H1 (cell line): Measurements from ENCODE around the gene CXorf49. TPM values are rescaled to one million over a fixed set of nuclear protein-coding genes. Genes with fewer than 3 reads are reported as not detected.

ENCODE experiments used
- CTCF ChIA-PET: fragments of 300-600 bp; sonication (Branson Sonifier 250); formaldehyde crosslinking; loops from one replicate; lab custom pipeline; 2021; ENCODE audit not compliant: partially characterized antibody; lab: Charles Lee
- POLR2A ChIA-PET: fragments of 300-600 bp; sonication (Branson Sonifier 250); formaldehyde crosslinking; loops from one replicate; lab custom pipeline; 2021; ENCODE audit warnings: inconsistent platforms; ENCODE audit not compliant: partially characterized antibody; lab: Charles Lee
- DNase-seq, 2 experiments: peaks; one replicate each; pipeline versions ENCODE4 v3.0.0 to v3.0.0-alpha.2; 2010 to 2022; ENCODE audit warnings: low spot score in 2 of 2, low read depth in 1 of 2, mixed read lengths in 1 of 2
- FAIRE-seq: peaks from 2 replicates; lab custom pipeline; 2011; peaks lifted over from hg19 to GRCh38; lab: Jason Lieb, UNC
- H2AFZ ChIP-seq: 2 replicates; pipeline ENCODE4 v1.8.1; 2012; ENCODE audit warnings: low read length, inconsistent platforms
- H2AK5ac ChIP-seq: 2 replicates; pipeline ENCODE4 v1.6.1; 2013; ENCODE audit warnings: low read depth, low read length
- H2BK120ac ChIP-seq: replicated peaks from 2 replicates; pipeline ENCODE3; 2013; ENCODE audit warnings: low read depth, low read length, inconsistent platforms
- H2BK12ac ChIP-seq: 2 replicates; pipeline ENCODE4 v1.6.1; 2013; ENCODE audit warnings: low read depth, low read length
- H2BK15ac ChIP-seq: 2 replicates; pipeline ENCODE4 v1.6.1; 2013; ENCODE audit warnings: low read length
- H2BK20ac ChIP-seq: 2 replicates; pipeline ENCODE4 v1.6.1; 2013; ENCODE audit warnings: low read length
- H2BK5ac ChIP-seq: 2 replicates; pipeline ENCODE4 v1.6.1; 2013; ENCODE audit warnings: low read depth, low read length
- H3K14ac ChIP-seq: 2 replicates; pipeline ENCODE4 v1.6.1; 2013; ENCODE audit warnings: inconsistent platforms; ENCODE audit not compliant: insufficient read length
- H3K18ac ChIP-seq: 2 replicates; pipeline ENCODE4 v1.6.1; 2013; ENCODE audit warnings: low read length; ENCODE audit errors: extremely low read depth
- H3K23ac ChIP-seq: 2 replicates; pipeline ENCODE4 v1.6.1; 2013; ENCODE audit warnings: inconsistent platforms; ENCODE audit not compliant: insufficient read length
- H3K23me2 ChIP-seq: 2 replicates; pipeline ENCODE4 v1.6.1; 2013; ENCODE audit warnings: low read depth, low read length
- H3K27ac ChIP-seq: 2 replicates; pipeline ENCODE4 v1.6.1; 2011; ENCODE audit warnings: low read depth, low read length, inconsistent platforms
- H3K27me3 ChIP-seq, 4 experiments: replicated peaks in 1 of 4; 1 replicate in 1 of 4; 2 replicates in 3 of 4; pipeline versions ENCODE4 v1.6.1 to v1.8.1; 2011 to 2013; ENCODE audit warnings: low read length in 3 of 4, mild to moderate bottlenecking in 3 of 4, inconsistent platforms in 2 of 4, mixed read lengths in 2 of 4, moderate library complexity in 1 of 4; ENCODE audit not compliant: control insufficient read depth in 3 of 4, insufficient read depth in 3 of 4; ENCODE audit errors: extremely low read depth in 1 of 4
- H3K36me3 ChIP-seq, 4 experiments: 2 replicates each; pipeline versions ENCODE4 v1.6.1 to v1.8.1; 2011 to 2013; ENCODE audit warnings: mild to moderate bottlenecking in 4 of 4, low read length in 3 of 4, moderate library complexity in 2 of 4, control low read depth in 1 of 4, inconsistent platforms in 1 of 4; ENCODE audit not compliant: insufficient read depth in 4 of 4, control insufficient read depth in 2 of 4
- H3K4ac ChIP-seq: replicated peaks from 2 replicates; pipeline ENCODE3; 2013; ENCODE audit warnings: low read length, low read depth, mixed read lengths, inconsistent platforms; ENCODE audit not compliant: insufficient read length
- H3K4me1 ChIP-seq, 4 experiments: replicated peaks in 1 of 4; 1 replicate in 1 of 4; 2 replicates in 3 of 4; pipeline versions ENCODE4 v1.6.1 to v1.8.1; 2011 to 2013; ENCODE audit warnings: low read length in 3 of 4, inconsistent platforms in 2 of 4, mixed read lengths in 1 of 4; ENCODE audit not compliant: insufficient read depth in 4 of 4, control insufficient read depth in 3 of 4
- H3K4me2 ChIP-seq, 2 experiments: 2 replicates each; pipeline versions ENCODE4 v1.6.1 to v1.8.1; 2011 to 2013; ENCODE audit warnings: low read depth in 2 of 2, low read length in 2 of 2, control low read depth in 1 of 2, inconsistent platforms in 1 of 2, mild to moderate bottlenecking in 1 of 2; ENCODE audit not compliant: insufficient read depth in 1 of 2
- H3K4me3 ChIP-seq, 4 experiments: fragments of 200-600, 300-600 bp in 1 of 4; sonication (generic), shearing (Covaris generic), sonication (Bioruptor Twin) in 1 of 4; 2 replicates each; pipeline versions ENCODE4 v1.5.1 to v1.8.1; 2011 to 2016; ENCODE audit warnings: low read length in 4 of 4, low read depth in 3 of 4, control low read depth in 2 of 4, inconsistent platforms in 2 of 4, mild to moderate bottlenecking in 2 of 4, mixed read lengths in 1 of 4, moderate library complexity in 1 of 4; ENCODE audit not compliant: insufficient read depth in 2 of 4; ENCODE audit errors: extremely low read depth in 1 of 4
- H3K56ac ChIP-seq: replicated peaks from 2 replicates; pipeline ENCODE3; 2013; ENCODE audit warnings: low read depth, mild to moderate bottlenecking, mixed read lengths, low read length, inconsistent platforms; ENCODE audit not compliant: insufficient read length
- H3K79me1 ChIP-seq: 2 replicates; pipeline ENCODE4 v1.6.1; 2013; ENCODE audit warnings: low read depth, low read length, control low read depth
- H3K79me2 ChIP-seq, 2 experiments: 2 replicates each; pipeline versions ENCODE4 v1.6.1 to v1.8.1; 2012 to 2013; ENCODE audit warnings: low read length in 2 of 2, mild to moderate bottlenecking in 2 of 2, inconsistent platforms in 1 of 2; ENCODE audit not compliant: insufficient read depth in 2 of 2, control insufficient read depth in 1 of 2
- H3K9ac ChIP-seq, 4 experiments: replicated peaks in 1 of 4; 1 replicate in 1 of 4; 2 replicates in 3 of 4; pipeline versions ENCODE4 v1.6.1 to v1.8.1; 2011 to 2013; ENCODE audit warnings: low read depth in 3 of 4, low read length in 3 of 4, control low read depth in 2 of 4, mild to moderate bottlenecking in 2 of 4, moderate library complexity in 2 of 4, inconsistent platforms in 1 of 4; ENCODE audit errors: extremely low read depth in 1 of 4
- H3K9me3 ChIP-seq, 2 experiments: 2 replicates each; pipeline versions ENCODE4 v1.6.1 to v1.8.1; 2012 to 2013; ENCODE audit warnings: mild to moderate bottlenecking in 2 of 2, moderate library complexity in 2 of 2, control low read depth in 1 of 2, inconsistent platforms in 1 of 2, low read depth in 1 of 2, low read length in 1 of 2, mixed read lengths in 1 of 2; ENCODE audit not compliant: insufficient read depth in 2 of 2
- H4K20me1 ChIP-seq, 2 experiments: replicated peaks in 1 of 2; 2 replicates each; pipeline versions ENCODE3 to v1.8.1; 2011 to 2013; ENCODE audit warnings: inconsistent platforms in 2 of 2, low read length in 2 of 2, mild to moderate bottlenecking in 1 of 2; ENCODE audit not compliant: insufficient read depth in 2 of 2, control insufficient read depth in 1 of 2
- H4K5ac ChIP-seq: 2 replicates; pipeline ENCODE4 v1.6.1; 2013; ENCODE audit warnings: low read length, low read depth, mixed read lengths, inconsistent platforms; ENCODE audit not compliant: insufficient read length
- H4K8ac ChIP-seq: 2 replicates; pipeline ENCODE4 v1.8.0; 2013; ENCODE audit warnings: mild to moderate bottlenecking, moderate library complexity, low read length, inconsistent platforms; ENCODE audit not compliant: insufficient read depth; ENCODE audit errors: extremely low read depth
- H4K91ac ChIP-seq: replicated peaks from 2 replicates; pipeline ENCODE3; 2013; ENCODE audit warnings: low read length, mixed read lengths, inconsistent platforms; ENCODE audit not compliant: insufficient read length
- CEBPB ChIP-seq: IDR thresholded peaks from 2 replicates; pipeline ENCODE4 v1.6.1; 2012; ENCODE audit warnings: low read depth, low read length
- CHD1 ChIP-seq: IDR thresholded peaks from 2 replicates; pipeline ENCODE4 v1.6.1; 2012; ENCODE audit warnings: low read depth, low read length, improper control_type of control experiment
- EP300 ChIP-seq, 2 experiments: IDR thresholded peaks; 1 replicate in 1 of 2; 2 replicates in 1 of 2; pipeline ENCODE4 v1.6.1; 2011 to 2012; ENCODE audit warnings: low read depth in 2 of 2, low read length in 2 of 2, mild to moderate bottlenecking in 2 of 2, borderline replicate concordance in 1 of 2, inconsistent platforms in 1 of 2, moderate library complexity in 1 of 2
- HDAC2 ChIP-seq, 2 experiments: fragments of 300-600 bp in 1 of 2; sonication (generic) in 1 of 2; IDR thresholded peaks; 2 replicates each; pipeline ENCODE4 v1.6.1; 2011 to 2012; ENCODE audit warnings: low read depth in 2 of 2, low read length in 2 of 2, mild to moderate bottlenecking in 2 of 2, moderate library complexity in 2 of 2, borderline replicate concordance in 1 of 2, inconsistent platforms in 1 of 2
- KDM1A ChIP-seq: fragments of 200-600, 300-600 bp; sonication (generic); IDR thresholded peaks from 2 replicates; pipeline ENCODE4 v1.7.1; 2016; ENCODE audit warnings: mild to moderate bottlenecking, low read length, borderline replicate concordance
- KDM4A ChIP-seq: IDR thresholded peaks from one replicate; pipeline ENCODE4 v1.7.1; 2012; ENCODE audit warnings: low read depth, mild to moderate bottlenecking, moderate library complexity, low read length, inconsistent platforms; ENCODE audit not compliant: severe bottlenecking
- NANOG ChIP-seq: IDR thresholded peaks from 2 replicates; pipeline ENCODE4 v1.6.1; 2011; ENCODE audit warnings: low read length, low read depth, mild to moderate bottlenecking, inconsistent platforms; ENCODE audit not compliant: insufficient read depth, poor library complexity, severe bottlenecking
- RNF2 ChIP-seq: fragments of 200-900, 300-1000 bp; sonication (generic); IDR thresholded peaks from 2 replicates; pipeline ENCODE4 v1.7.1; 2016; ENCODE audit warnings: borderline replicate concordance, low read depth, mild to moderate bottlenecking, antibody characterized with exemption, low read length; ENCODE audit not compliant: poor library complexity, severe bottlenecking; ENCODE audit errors: missing control alignments
- RXRA ChIP-seq: IDR thresholded peaks from 2 replicates; pipeline ENCODE4 v1.6.1; 2011; ENCODE audit warnings: low read depth, mild to moderate bottlenecking, low read length, moderate library complexity; ENCODE audit not compliant: insufficient read depth
- SIX5 ChIP-seq: IDR thresholded peaks from 2 replicates; pipeline ENCODE4 v1.6.1; 2011; ENCODE audit warnings: mild to moderate bottlenecking, low read depth, low read length
- SRF ChIP-seq: IDR thresholded peaks from 2 replicates; pipeline ENCODE4 v1.6.1; 2011; ENCODE audit warnings: mild to moderate bottlenecking, low read depth, low read length, moderate library complexity
- TAF1 ChIP-seq: IDR thresholded peaks from 2 replicates; pipeline ENCODE4 v1.6.1; 2011; ENCODE audit warnings: mild to moderate bottlenecking, low read depth, low read length
- TEAD4 ChIP-seq: IDR thresholded peaks from 2 replicates; pipeline ENCODE4 v1.6.1; 2012; ENCODE audit warnings: low read depth, low read length, inconsistent platforms, mixed read lengths
- WGBS, 2 experiments: shearing (Covaris generic) in 1 of 2; methylation state at CpG; one replicate each; pipeline versions ENCODE4 v1.1.6 to v1.1.7; 2013 to 2015; ENCODE audit warnings: low lambda C conversion rate in 2 of 2, mixed read lengths in 2 of 2, inconsistent platforms in 1 of 2, low coverage in 1 of 2, missing lambda C conversion rate in 1 of 2; ENCODE audit not compliant: insufficient replicate concordance in 2 of 2, insufficient coverage in 1 of 2, insufficient read length in 1 of 2; ENCODE audit errors: extremely low coverage in 1 of 2, missing lambda C conversion rate in 1 of 2; 5-methylcytosine and 5-hydroxymethylcytosine counted together
- polyA plus RNA-seq, 7 experiments: library from polyadenylated mRNA; depleted of rRNA in 3 of 7; stranded (reverse) in 5 of 7; unstranded in 2 of 7; fragments of >200 nt in 5 of 7; fragments of 200-250 nt in 2 of 7; gene quantifications; 1 replicate in 5 of 7; 2 replicates in 1 of 7; 4 replicates in 1 of 7; pipeline versions ENCODE4 v1.2.1 to v1.2.3, GENCODE V29; 2011 to 2013; ENCODE audit warnings: missing spikeins in 2 of 7, mixed read lengths in 2 of 7
- total RNA-seq: library from RNA; stranded (reverse); fragmentation: NEBNext Ultra II Directional; extraction: Animal tissue kit (Norgen Biotek cat#: 25700); gene quantifications from 2 replicates; pipeline ENCODE4 v1.2.1, GENCODE V29; 2021

Gene CXorf49
- total and polyA plus RNA-seq, 2 of the 8 experiments (the other 6 are each of a cell fraction or from before 2014, with no cell fraction given) = not detected

DNA sequence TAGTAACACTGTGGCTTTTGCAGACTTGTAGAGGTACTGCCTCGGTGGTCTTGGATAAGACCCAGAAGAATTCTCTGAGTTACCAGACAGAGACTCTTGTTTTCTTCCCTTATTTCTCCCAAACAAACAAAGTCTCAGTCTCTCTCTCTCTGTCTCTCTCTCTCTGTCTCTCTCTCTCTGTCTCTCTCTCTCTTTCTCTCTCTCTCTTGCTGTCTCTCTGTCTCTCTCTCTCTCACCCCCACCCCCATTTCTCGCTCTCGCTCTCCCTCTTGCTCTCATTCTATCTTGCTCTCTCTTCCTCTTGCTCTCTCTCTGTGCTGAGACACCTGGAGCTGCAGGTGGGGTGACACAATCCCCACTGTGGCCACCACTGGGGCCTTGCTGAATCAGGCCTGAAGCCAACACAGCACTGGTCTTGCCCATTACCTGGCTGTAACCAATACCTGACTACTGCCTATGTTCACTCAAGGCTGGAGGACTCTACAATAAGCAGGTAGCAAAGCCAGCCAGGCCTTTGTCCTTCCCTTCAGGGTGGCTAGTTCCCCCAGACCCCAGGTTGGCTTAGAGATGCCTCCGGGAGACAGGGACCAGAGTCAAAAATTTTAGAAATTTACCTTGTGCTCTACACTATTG, 38.4 kb downstream of the CXorf49 start:
- H3K79me2 ChIP-seq = no peaks in the 10 kb centered on the region
- H3K23ac ChIP-seq = no peak overlapping the region
- no peak overlapping the region for H3K56ac ChIP-seq
- H3K9ac ChIP-seq = no peak overlapping the region
- no peaks in the 10 kb centered on the region for H3K27me3 ChIP-seq
- DNase-seq (no peak), FAIRE-seq (no peak)
- H2BK15ac ChIP-seq = no peak overlapping the region
- no peak overlapping the region for H2AK5ac ChIP-seq
- no peaks in the 10 kb centered on the region for H4K20me1 ChIP-seq
- no peak overlapping the region for H3K4me3 ChIP-seq
- no peaks in the 10 kb centered on the region for H3K36me3 ChIP-seq
- peaks cover 0 to 19% of the 10 kb centered on the region in 2 experiments; a peak in 1 of 4 replicates for H3K9me3 ChIP-seq
- WGBS, 2 experiments = 80 to 85% methylated on average over 1 to 4 of the region's 4 CpGs
- H2AFZ ChIP-seq = no peak overlapping the region
- CTCF ChIA-PET = no interaction called here
- no peak overlapping the region for H4K5ac ChIP-seq
- no peak overlapping the region for H2BK20ac ChIP-seq
- no peak overlapping the region for H2BK12ac ChIP-seq
- no peak overlapping the region for H2BK120ac ChIP-seq
- no peak overlapping the region for H3K18ac ChIP-seq
- H3K14ac ChIP-seq = no peak overlapping the region
- H3K4me1 ChIP-seq = no peaks in the 10 kb centered on the region
- POLR2A ChIA-PET = no interaction called here
- no peak overlapping the region for H3K4me2 ChIP-seq
- no peak overlapping the region for H4K8ac ChIP-seq
- no peak overlapping the region for H3K4ac ChIP-seq
- H4K91ac ChIP-seq = no peak overlapping the region
- no peaks in the 10 kb centered on the region for H3K79me1 ChIP-seq
- no peaks in the 10 kb centered on the region for H3K23me2 ChIP-seq
- no peak overlapping the region for H2BK5ac ChIP-seq
- H3K27ac ChIP-seq = no peak overlapping the region
- TF ChIP-seq EP300 (IDR thresholded peaks at IDR 0.05; ENCODE audit: borderline replicate concordance in 1 of 2, low read depth in 2 of 2, low read length in 2 of 2) (no peak), TEAD4 (no peak), SIX5 (no peak), CEBPB (no peak), CHD1 (no peak), KDM1A (no peak), RNF2 (no peak), KDM4A (no peak), TAF1 (no peak), HDAC2 (IDR thresholded peaks at IDR 0.05; ENCODE audit: borderline replicate concordance in 1 of 2, low read depth in 2 of 2, low read length in 2 of 2) (no peak), SRF (no peak), NANOG (no peak), RXRA (no peak)
